Dedifferentiated amniotic fluid mesenchymal stem cell (primary cell): ENCODE data around the gene SLC5A1.

ENCODE experiments used
- DNase-seq: peaks from one replicate; pipeline ENCODE4 v3.0.0-alpha.2; 2016; ENCODE audit errors: extremely low spot score

SLC5A1 gene

DNA sequence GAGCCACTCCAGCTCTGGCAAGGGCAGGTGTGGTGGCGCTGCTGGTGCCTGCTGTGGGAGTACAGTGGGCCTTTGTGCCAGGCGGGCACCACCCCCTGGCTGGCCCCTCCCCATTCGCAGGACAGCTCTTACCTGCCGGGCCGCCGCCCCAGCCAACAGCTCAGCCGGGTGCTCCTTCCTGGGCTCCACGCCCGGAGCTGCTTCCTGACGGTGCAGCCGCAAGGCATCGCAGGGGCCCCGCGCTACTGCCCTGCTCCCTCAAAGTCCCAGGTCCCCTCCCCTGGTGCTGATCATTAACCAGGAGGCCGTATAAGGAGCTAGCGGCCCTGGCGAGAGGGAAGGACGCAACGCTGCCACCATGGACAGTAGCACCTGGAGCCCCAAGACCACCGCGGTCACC lies at the start of gene SLC5A1:
Gene SLC5A1, plus strand, starts transcription at position 338 of the 400 bp plus-strand sequence. Its CDS starts 21 bp downstream, at position 359.
- no peak for DNase-seq

GRCh38 chr22:31995046-31995445 lies 48.0 kb upstream of the SLC5A1 start:
- DNase-seq, result no peak

DNA sequence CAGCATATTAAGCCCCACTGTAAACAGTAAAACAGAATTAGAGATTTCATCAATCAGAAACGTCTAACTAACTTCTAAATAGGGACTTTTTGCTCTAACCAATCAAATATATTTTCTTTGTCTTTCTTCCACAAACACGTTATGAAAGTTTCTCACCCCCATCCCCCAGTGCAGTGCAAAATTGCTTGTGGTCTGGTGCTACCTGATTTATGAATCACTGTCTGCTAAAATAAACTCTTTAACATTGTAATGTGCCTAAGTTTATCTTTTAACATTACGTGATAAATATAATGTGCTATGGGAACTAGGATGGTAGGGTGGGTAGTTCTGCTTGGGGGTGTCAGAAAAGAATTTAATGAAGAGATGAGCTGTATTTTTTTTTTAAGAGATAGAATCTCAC lies 47.3 kb upstream of the SLC5A1 start:
- DNase-seq, result no peak

GRCh38 chr22:31998784-31999385 lies 44.2 kb upstream of the SLC5A1 start:
- DNase-seq, result no peak

DNA sequence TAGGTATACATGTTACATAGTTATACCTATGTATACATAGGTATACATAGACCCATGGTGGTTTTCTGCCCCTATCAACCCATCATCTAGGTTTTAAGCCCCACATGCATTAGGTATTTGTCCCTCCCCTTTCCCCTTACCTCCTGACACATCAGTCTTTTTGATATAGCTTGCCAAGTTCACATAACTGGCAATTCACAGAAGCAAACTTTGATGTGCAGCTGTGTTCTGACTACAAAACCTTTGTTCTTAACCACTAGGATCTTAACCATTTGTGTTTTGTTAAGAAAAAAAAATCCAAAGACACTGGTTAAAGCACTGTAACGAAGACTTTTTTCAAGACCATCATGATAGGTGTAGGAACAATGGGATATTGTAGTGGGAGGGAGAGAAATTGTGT lies 42.9 kb upstream of the SLC5A1 start:
- DNase-seq, result no peak

GRCh38 chr22:32005453-32005852 lies 37.6 kb upstream of the SLC5A1 start:
- DNase-seq, result no peak

GRCh38 chr22:32013200-32013599 lies 29.9 kb upstream of the SLC5A1 start:
- no peak for DNase-seq

- no peak for DNase-seq
Observed at GRCh38 chr22:32016081-32016480, 27.0 kb upstream of the SLC5A1 start.

GRCh38 chr22:32018056-32018455 lies 25.0 kb upstream of the SLC5A1 start:
- DNase-seq, result no peak

- DNase-seq, result no peak
Observed at GRCh38 chr22:32020117-32020516, 22.9 kb upstream of the SLC5A1 start.

- DNase-seq, result no peak
Observed at GRCh38 chr22:32021716-32022115, 21.3 kb upstream of the SLC5A1 start.

DNA sequence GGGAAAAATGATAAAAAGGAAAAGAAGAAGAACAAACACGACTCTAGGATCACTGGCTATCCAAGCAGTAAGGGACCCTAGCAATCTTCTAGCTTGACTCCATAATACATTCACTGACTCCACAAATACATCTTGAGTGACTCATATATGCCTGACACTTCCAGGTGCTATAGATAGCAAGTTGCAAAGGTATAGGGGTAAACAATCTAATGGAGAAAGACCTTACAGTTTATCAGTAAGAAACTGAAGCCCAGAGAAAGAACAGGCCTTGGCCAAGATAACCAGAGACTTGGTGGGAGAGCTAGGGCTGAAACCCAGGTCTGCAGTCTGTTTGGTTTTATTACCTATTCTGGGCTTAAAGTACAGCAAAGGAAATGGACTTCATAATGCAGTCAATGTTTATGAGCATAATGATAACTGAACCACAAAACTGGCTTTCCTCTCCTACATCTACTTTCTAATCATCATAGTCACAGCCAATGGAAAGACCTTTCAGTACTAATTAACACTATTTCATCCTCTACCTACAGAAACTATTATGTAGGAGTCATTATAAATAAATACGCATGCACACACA lies 19.7 kb upstream of the SLC5A1 start:
- no peak for DNase-seq

- no peak for DNase-seq
Observed at GRCh38 chr22:32024796-32025195, 18.3 kb upstream of the SLC5A1 start.

DNA sequence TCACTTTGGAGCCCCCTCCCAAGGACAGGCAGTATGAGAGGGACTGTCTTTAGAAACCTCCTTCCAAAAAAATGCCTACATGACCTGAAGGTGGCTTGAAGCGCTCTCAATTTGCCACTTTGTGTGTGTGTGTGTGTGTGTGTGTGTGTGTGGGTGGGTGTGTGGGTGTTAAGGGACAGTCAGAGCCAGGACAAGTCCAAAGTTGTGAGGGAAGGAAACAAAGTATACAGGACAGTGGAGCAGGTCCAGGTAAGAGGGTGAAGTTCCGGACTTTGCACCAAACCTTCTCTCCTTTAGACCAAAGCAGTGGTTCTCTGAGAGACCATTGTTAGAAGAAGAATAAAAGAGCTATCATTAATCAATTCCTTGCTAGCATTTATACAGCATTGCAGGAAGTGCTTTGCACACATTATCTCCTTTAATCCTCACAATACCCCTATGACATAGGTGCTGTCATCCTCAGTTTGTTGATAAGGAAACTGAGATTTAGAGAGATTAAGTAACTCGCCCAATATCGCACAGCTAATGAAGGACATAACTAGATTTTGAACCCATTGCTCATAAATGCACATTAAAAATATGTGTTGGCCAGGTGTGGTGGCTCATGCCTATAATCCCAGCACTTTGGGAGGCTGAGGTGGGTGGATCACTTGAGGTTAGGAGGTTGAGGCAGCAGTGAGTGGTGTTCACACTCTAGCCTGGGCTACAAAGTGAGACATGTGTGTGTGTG lies 12.4 kb upstream of the SLC5A1 start:
- no peak for DNase-seq

- no peak for DNase-seq
Observed at GRCh38 chr22:32031466-32031865, 11.6 kb upstream of the SLC5A1 start.

GRCh38 chr22:32034275-32034674 lies 8.8 kb upstream of the SLC5A1 start:
- DNase-seq, result no peak

DNA sequence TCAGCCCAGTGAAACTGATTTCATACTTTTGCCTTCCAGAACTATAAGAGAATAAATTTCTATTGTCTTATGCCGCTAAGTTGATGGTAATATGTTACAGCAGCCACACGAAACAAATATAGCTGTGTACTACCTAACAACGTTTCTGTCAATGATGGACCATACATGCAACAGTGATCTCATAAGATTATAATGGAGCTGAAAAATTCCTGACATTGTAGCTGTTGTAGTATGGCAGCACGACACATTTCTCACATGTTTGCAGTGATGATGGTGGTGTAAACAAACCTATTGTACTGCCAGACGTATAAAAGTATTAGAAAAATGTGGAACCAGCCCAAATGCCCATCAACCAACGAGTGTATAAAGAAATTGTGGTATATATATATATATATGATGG lies 5.8 kb upstream of the SLC5A1 start:
- DNase-seq, result no peak

- no peak for DNase-seq
Observed at GRCh38 chr22:32040324-32040904, 2.6 kb upstream of the SLC5A1 start.

DNA sequence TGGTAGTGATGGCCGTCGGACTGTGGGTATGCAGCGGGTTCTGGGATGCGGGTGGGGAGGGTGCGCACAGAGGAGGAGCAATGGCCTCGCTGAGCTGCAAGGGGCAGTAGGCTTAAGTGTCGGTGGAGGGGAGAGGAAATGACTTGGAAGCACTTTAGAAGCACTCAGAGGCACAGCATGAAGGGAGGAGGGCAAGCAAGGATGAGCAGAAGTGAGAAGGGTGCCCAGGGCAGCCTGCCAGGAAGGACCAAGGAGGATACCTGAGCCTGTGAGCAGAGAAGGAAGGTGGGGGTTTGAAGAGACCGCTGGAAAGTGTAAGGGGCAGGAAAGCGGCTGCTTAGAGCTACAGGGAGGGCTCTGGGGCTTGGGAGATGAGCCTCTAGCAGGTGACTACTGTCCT lies 330 bp downstream of the SLC5A1 start:
- DNase-seq, result no peak

DNA sequence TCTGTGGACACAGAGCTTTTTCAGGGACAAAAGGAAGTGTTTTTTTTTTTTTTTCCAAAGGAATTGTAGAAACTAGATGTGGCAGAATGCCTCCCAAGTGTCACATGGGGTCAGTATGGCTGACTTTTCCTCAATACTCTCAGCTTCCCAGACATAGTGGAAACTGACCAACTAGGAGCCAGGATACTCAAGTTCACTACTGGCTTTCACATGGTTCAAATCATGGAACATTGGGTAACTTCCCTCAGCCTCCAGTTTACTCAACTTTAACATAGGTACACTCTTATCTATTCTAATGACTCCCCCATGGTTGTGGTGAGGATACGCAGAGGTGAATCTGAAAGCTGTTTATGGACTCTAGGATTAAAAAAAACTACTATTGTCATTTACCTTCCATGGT lies 1.4 kb downstream of the SLC5A1 start:
- DNase-seq, result no peak

GRCh38 chr22:32044913-32045312 lies 1.9 kb downstream of the SLC5A1 start:
- no peak for DNase-seq

DNA sequence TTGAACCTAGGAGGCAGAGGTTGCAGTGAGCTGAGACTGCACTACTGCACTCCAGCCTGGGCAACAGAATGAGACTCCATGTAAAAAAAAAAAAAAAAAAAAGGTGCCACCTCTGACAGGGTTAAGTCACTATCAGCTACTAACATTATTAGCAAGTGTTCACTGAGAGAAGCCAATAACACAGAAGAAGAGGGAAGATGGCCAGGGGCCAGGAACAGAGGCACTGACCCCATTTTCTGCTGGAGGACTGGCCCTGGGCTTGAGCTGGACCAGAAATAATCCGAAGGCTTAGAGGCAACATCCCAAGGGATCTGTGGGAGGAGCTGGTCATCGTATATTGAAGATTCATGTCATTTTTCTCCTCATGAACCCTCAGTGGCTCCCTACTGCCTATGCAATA lies 5.0 kb downstream of the SLC5A1 start:
- no peak for DNase-seq
